Adrenal gland (tissue), 12 donors: ENCODE measurements around the gene LRPPRC. TPM values are rescaled to one million over a fixed set of nuclear protein-coding genes. Genes with fewer than 3 reads are reported as not detected.
A peak's percentile ranks its signal among the peaks of the same experiment; 100 is the strongest.

Source experiments
- DNase-seq, 7 donors: peaks; one replicate each; pipeline ENCODE4 v3.0.0-alpha.2; 2019 to 2020
- H3K27ac ChIP-seq, 5 donors: fragments of 200-600 bp; sonication (generic) in 4 of 5; 1 replicate in 3 of 5; 2 replicates in 2 of 5; pipeline versions ENCODE4 v1.5.1 to v1.8.0; 2016 to 2020; ENCODE audit warnings: mild to moderate bottlenecking in 1 of 5
- H3K27me3 ChIP-seq: fragments of 200-600 bp; 2 replicates; pipeline ENCODE4 v1.8.0; 2021
- H3K36me3 ChIP-seq, 2 donors: fragments of 200-600 bp; replicated peaks in 1 of 2; 1 replicate in 1 of 2; 2 replicates in 1 of 2; pipeline versions ENCODE4 v1.5.1 to v1.8.0; 2018 to 2022
- H3K4me1 ChIP-seq, 2 donors: fragments of 200-600 bp; replicated peaks in 1 of 2; 1 replicate in 1 of 2; 2 replicates in 1 of 2; pipeline versions ENCODE4 v1.5.1 to v1.8.0; 2018 to 2021
- H3K4me3 ChIP-seq, 4 donors: fragments of 200-600 bp; sonication (generic) in 3 of 4; one replicate each; pipeline ENCODE4 v1.5.1; 2016 to 2018
- H3K9me3 ChIP-seq, 3 donors: fragments of 200-600 bp; sonication (generic) in 1 of 3; replicated peaks in 1 of 3; 1 replicate in 2 of 3; 2 replicates in 1 of 3; pipeline versions ENCODE4 v1.5.1 to v1.8.0; 2016 to 2021
- CTCF ChIP-seq, 6 experiments: fragments of 450-650 bp in 4 of 6; fragments of 200-600 bp in 2 of 6; sonication (generic) in 1 of 6; IDR thresholded peaks; 1 replicate in 5 of 6; 2 replicates in 1 of 6; pipeline versions ENCODE4 v1.5.1 to v1.8.0; 2016 to 2021; ENCODE audit warnings: antibody characterized with exemption in 6 of 6, mild to moderate bottlenecking in 2 of 6, moderate library complexity in 1 of 6
- POLR2A ChIP-seq, 2 donors: fragments of 450-650 bp; IDR thresholded peaks; one replicate each; pipeline ENCODE4 v1.6.1; 2017; ENCODE audit warnings: antibody characterized with exemption in 2 of 2, mild to moderate bottlenecking in 2 of 2, moderate library complexity in 1 of 2
- WGBS, 4 donors: extraction: QIAGEN DNeasy Blood & Tissue Kit in 2 of 4; methylation state at CpG; one replicate each; pipeline versions ENCODE4 v1.1.5 to v1.1.7; 2013 to 2017; 5-methylcytosine and 5-hydroxymethylcytosine counted together
- intact Hi-C, 2 donors: fragments of 100-400 bp; cut with DNase I; formaldehyde crosslinking; loops; one replicate each; pipeline versions ENCODE4 v1.14.1 to v1.15.0; 2022 to 2023
- polyA plus RNA-seq, 3 donors: library from polyadenylated mRNA; stranded (reverse); fragments of 200-250 nt in 2 of 3; fragments of 350-450 nt in 1 of 3; fragmentation: Illumina TruSeq in 1 of 3; extraction: RNeasy Lipid Tissue Mini Kit (QIAGEN cat#74804) in 1 of 3; gene quantifications; one replicate each; pipeline ENCODE4 v1.2.3, GENCODE V29; 2013 to 2014
- total RNA-seq, 9 donors: library from RNA; depleted of rRNA in 4 of 9; stranded (reverse); fragments of >200 nt in 4 of 9; fragments of 120-200 nt in 1 of 9; fragmentation: NEBNext Ultra II Directional in 1 of 9; extraction: Animal tissue kit (Norgen Biotek cat#: 25700) in 1 of 9; gene quantifications; one replicate each; pipeline versions ENCODE4 v1.1.0 to v1.2.4, GENCODE V29; 2013 to 2023
- donor health status: healthy with polysubstance abuse.
- donor health status: Bipolar disorder and iron deficiency.
- donor health status: DM: yes; HTN: yes; CAD: no.
- donor health status: DM: no; HTN: no; CAD: no.
- donor health status: DM: no; HTN: no; CAD: no.
- donor health status: DM: yes; HTN: yes; CAD: no.

Gene LRPPRC
- total and polyA plus RNA-seq, 12 donors, result 18.3 to 113 (median 71.7) TPM

GRCh38 chr2:43958397-43959275 lies 37.2 kb downstream of the LRPPRC start:
- TF ChIP-seq CTCF (IDR thresholded peaks at IDR 0.05) (no peak), POLR2A (IDR thresholded peaks at IDR 0.05) (no peak)
- Histone ChIP-seq H3K4me1 (no peaks in the 10 kb centered on the region), H3K27me3 (no peaks in the 10 kb centered on the region), H3K9me3 (no peaks in the 10 kb centered on the region), H3K4me3 (no peak overlapping the region), H3K36me3 (peaks cover 0 to 84% of the 10 kb centered on the region in 2 donors), H3K27ac (no peak overlapping the region)
- intact Hi-C loops, result no loop called here
- no peak for DNase-seq
- WGBS, 4 donors, result 65 to 68% (median 68%) methylated on average over 5 of the region's 5 CpGs

GRCh38 chr2:43950383-43951008 lies 45.3 kb downstream of the LRPPRC start:
- intact Hi-C loops, result no loop called here
- H3K4me1 ChIP-seq, result no peaks in the 10 kb centered on the region
- no peaks in the 10 kb centered on the region for H3K27me3 ChIP-seq
- TF ChIP-seq POLR2A (IDR thresholded peaks at IDR 0.05) (no peak), CTCF (IDR thresholded peaks at IDR 0.05) (peak; percentile 26 to 56 (median 37))
- DNase-seq, result peak in 3 of 7 donors; percentile 10 to 30 (median 17)
- no peak overlapping the region for H3K27ac ChIP-seq
- WGBS, 4 donors, result 61 to 63% (median 62%) methylated on average over 8 of the region's 8 CpGs
- H3K9me3 ChIP-seq, result no peaks in the 10 kb centered on the region
- H3K36me3 ChIP-seq, result peaks cover 0 to 62% of the 10 kb centered on the region in 2 donors
- no peak overlapping the region for H3K4me3 ChIP-seq

- Histone ChIP-seq H3K27ac (no peak overlapping the region), H3K9me3 (no peaks in the 10 kb centered on the region), H3K27me3 (no peaks in the 10 kb centered on the region), H3K4me3 (no peak overlapping the region), H3K36me3 (peaks cover 0 to 50% of the 10 kb centered on the region in 2 donors), H3K4me1 (no peaks in the 10 kb centered on the region)
- DNase-seq, result no peak
- intact Hi-C loops, result no loop called here
- WGBS, 4 donors, result 62 to 73% (median 71%) methylated on average over 3 of the region's 3 CpGs
- TF ChIP-seq CTCF (IDR thresholded peaks at IDR 0.05) (no peak), POLR2A (IDR thresholded peaks at IDR 0.05) (no peak)
Measured at GRCh38 chr2:43948370-43948769, 47.4 kb downstream of the LRPPRC start.

GRCh38 chr2:43946685-43947084 lies 49.1 kb downstream of the LRPPRC start:
- Histone ChIP-seq H3K27me3 (no peaks in the 10 kb centered on the region), H3K4me1 (no peaks in the 10 kb centered on the region), H3K27ac (no peak overlapping the region), H3K36me3 (peaks cover 0 to 43% of the 10 kb centered on the region in 2 donors), H3K4me3 (no peak overlapping the region), H3K9me3 (no peaks in the 10 kb centered on the region)
- no peak for TF ChIP-seq CTCF (IDR thresholded peaks at IDR 0.05)
- TF ChIP-seq POLR2A (IDR thresholded peaks at IDR 0.05), result no peak
- intact Hi-C loops, result no loop called here
- DNase-seq, result no peak
- WGBS, 4 donors, result 94 to 99% (median 96%) methylated on average over 4 of the region's 4 CpGs
